Measurements from ENCODE around the gene IGDCC3.

DNA sequence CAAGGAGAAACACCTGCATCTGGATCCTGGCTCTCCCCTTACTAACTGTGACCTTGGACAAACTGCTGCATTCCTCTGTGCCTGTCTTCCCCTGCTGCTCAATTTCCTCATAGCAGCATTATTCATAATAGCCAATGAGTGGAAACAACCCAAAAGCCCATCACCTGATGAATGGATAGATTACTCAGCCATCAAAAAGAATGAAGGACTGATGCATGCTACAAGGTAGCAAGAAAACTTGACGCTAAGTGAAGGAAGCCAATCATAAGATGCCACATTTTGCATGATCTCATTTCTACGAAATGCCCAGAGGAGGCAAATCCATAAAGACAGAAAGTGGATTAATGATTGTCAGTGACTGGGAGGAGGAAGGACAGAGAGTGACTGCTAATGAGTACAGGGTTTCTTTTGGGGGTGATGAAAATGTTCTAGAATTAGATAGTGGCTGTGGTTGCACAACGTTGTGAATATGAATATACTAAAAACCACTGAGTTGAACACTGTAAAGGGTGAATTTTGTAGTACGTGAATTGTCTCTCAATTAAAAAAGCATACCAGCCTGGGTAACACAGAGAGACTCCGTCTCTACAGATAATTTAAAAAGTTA lies 33.8 kb upstream of the IGDCC3 start:
- TF ChIP-seq YY1 (IDR thresholded peaks at IDR 0.05; ENCODE audit: insufficient read depth, insufficient read length) = no peak
- no peak for TF ChIP-seq ZNF274 (IDR thresholded peaks at IDR 0.05; ENCODE audit: low read depth, low read length)
- no peak for TF ChIP-seq SUZ12 (IDR thresholded peaks at IDR 0.05; ENCODE audit: extremely low read depth, insufficient read depth, insufficient read length)
